ENCODE measurements around the gene KRT86.

The KRT86 gene

GRCh38 chr12:52350786-52351185, 76.3 kb downstream of the KRT86 start:
- Mint-ChIP-seq H3K27me3 (ENCODE audit: low read depth) (peaks cover 14% of the 10 kb centered on the region), H3K27ac (no peak overlapping the region), H3K9me3 (no peaks in the 10 kb centered on the region), H3K4me1 (peaks cover 46% of the 10 kb centered on the region), H3K36me3 (ENCODE audit: low read depth) (no peaks in the 10 kb centered on the region), H3K4me3 (no peak overlapping the region)
- no peak for TF ChIP-seq CTCF (IDR thresholded peaks at IDR 0.05; ENCODE audit: unreplicated experiment in 3 of 3)

- no peaks in the 10 kb centered on the region for H3K9me3 Mint-ChIP-seq
- peaks cover 14% of the 10 kb centered on the region for H3K27me3 Mint-ChIP-seq (ENCODE audit: low read depth)
- H3K27ac Mint-ChIP-seq, result no peak overlapping the region
- no peak overlapping the region for H3K4me3 Mint-ChIP-seq
- H3K36me3 Mint-ChIP-seq (ENCODE audit: low read depth), result no peaks in the 10 kb centered on the region
- no peak for TF ChIP-seq CTCF (IDR thresholded peaks at IDR 0.05; ENCODE audit: unreplicated experiment in 3 of 3)
- H3K4me1 Mint-ChIP-seq, result peaks cover 44% of the 10 kb centered on the region
Observed at GRCh38 chr12:52351196-52352059, 77.0 kb downstream of the KRT86 start.

- Mint-ChIP-seq H3K4me1 (peaks cover 30% of the 10 kb centered on the region), H3K27ac (no peak overlapping the region), H3K4me3 (no peak overlapping the region), H3K36me3 (ENCODE audit: low read depth) (no peaks in the 10 kb centered on the region), H3K27me3 (ENCODE audit: low read depth) (peaks cover 19% of the 10 kb centered on the region), H3K9me3 (no peaks in the 10 kb centered on the region)
- TF ChIP-seq CTCF (IDR thresholded peaks at IDR 0.05; ENCODE audit: unreplicated experiment in 3 of 3), result no peak
Observed at GRCh38 chr12:52352951-52353350, 78.5 kb downstream of the KRT86 start.

GRCh38 chr12:52353766-52354165, 79.3 kb downstream of the KRT86 start:
- no peaks in the 10 kb centered on the region for H3K36me3 Mint-ChIP-seq (ENCODE audit: low read depth)
- no peaks in the 10 kb centered on the region for H3K9me3 Mint-ChIP-seq
- TF ChIP-seq CTCF (IDR thresholded peaks at IDR 0.05; ENCODE audit: unreplicated experiment in 3 of 3), result no peak
- H3K4me1 Mint-ChIP-seq, result peaks cover 22% of the 10 kb centered on the region
- no peak overlapping the region for H3K27ac Mint-ChIP-seq
- peaks cover 22% of the 10 kb centered on the region for H3K27me3 Mint-ChIP-seq (ENCODE audit: low read depth)
- no peak overlapping the region for H3K4me3 Mint-ChIP-seq

- TF ChIP-seq CTCF (IDR thresholded peaks at IDR 0.05; ENCODE audit: unreplicated experiment in 3 of 3), result no peak
- H3K27me3 Mint-ChIP-seq (ENCODE audit: low read depth), result peaks cover 22% of the 10 kb centered on the region
- H3K9me3 Mint-ChIP-seq, result no peaks in the 10 kb centered on the region
- no peaks in the 10 kb centered on the region for H3K36me3 Mint-ChIP-seq (ENCODE audit: low read depth)
- H3K27ac Mint-ChIP-seq, result peak overlapping the region in 1 of 3 experiments; percentile 8
- H3K4me1 Mint-ChIP-seq, result peaks cover 18% of the 10 kb centered on the region
- no peak overlapping the region for H3K4me3 Mint-ChIP-seq
Observed at GRCh38 chr12:52354200-52354599, 79.8 kb downstream of the KRT86 start.

- H3K9me3 Mint-ChIP-seq, result no peaks in the 10 kb centered on the region
- TF ChIP-seq CTCF (IDR thresholded peaks at IDR 0.05; ENCODE audit: unreplicated experiment in 3 of 3), result no peak
- H3K4me3 Mint-ChIP-seq, result no peak overlapping the region
- no peaks in the 10 kb centered on the region for H3K36me3 Mint-ChIP-seq (ENCODE audit: low read depth)
- H3K4me1 Mint-ChIP-seq, result peaks cover 23% of the 10 kb centered on the region
- H3K27ac Mint-ChIP-seq, result no peak overlapping the region
- H3K27me3 Mint-ChIP-seq (ENCODE audit: low read depth), result peaks cover 25% of the 10 kb centered on the region
Observed at GRCh38 chr12:52355176-52355575, 80.7 kb downstream of the KRT86 start.
